PFSK-1 (cell line): ENCODE results near the gene LRP3.

Experiments
- FOXP2 ChIP-seq: optimal IDR thresholded peaks from 2 replicates; pipeline ENCODE3; 2011; ENCODE audit warnings: borderline replicate concordance, control low read depth, inconsistent platforms; ENCODE audit not compliant: insufficient read depth; ENCODE audit errors: extremely low read length, extremely low read depth
- POLR2AphosphoS5 ChIP-seq: IDR thresholded peaks from 2 replicates; pipeline ENCODE4 v1.6.1; 2012; ENCODE audit warnings: low read depth, mild to moderate bottlenecking, control low read depth, low read length, moderate library complexity
- SIN3A ChIP-seq: IDR thresholded peaks from 2 replicates; pipeline ENCODE4 v1.6.1; 2012; ENCODE audit warnings: mild to moderate bottlenecking, low read length, moderate library complexity, borderline replicate concordance; ENCODE audit not compliant: insufficient read depth
- TAF1 ChIP-seq: IDR thresholded peaks from 2 replicates; pipeline ENCODE4 v1.6.1; 2012; ENCODE audit warnings: low read length, control low read depth, borderline replicate concordance; ENCODE audit not compliant: insufficient read depth
- TF ChIP-seq, protein P1 (sequence below), 2 experiments: IDR thresholded peaks; 2 replicates each; pipeline versions ENCODE4 v1.6.1 to v1.8.0; 2011 to 2012; ENCODE audit warnings: low read depth in 2 of 2, low read length in 2 of 2, control low read depth in 1 of 2, inconsistent platforms in 1 of 2, mild to moderate bottlenecking in 1 of 2, moderate library complexity in 1 of 2; ENCODE audit not compliant: insufficient read depth in 1 of 2

The LRP3 gene

DNA sequence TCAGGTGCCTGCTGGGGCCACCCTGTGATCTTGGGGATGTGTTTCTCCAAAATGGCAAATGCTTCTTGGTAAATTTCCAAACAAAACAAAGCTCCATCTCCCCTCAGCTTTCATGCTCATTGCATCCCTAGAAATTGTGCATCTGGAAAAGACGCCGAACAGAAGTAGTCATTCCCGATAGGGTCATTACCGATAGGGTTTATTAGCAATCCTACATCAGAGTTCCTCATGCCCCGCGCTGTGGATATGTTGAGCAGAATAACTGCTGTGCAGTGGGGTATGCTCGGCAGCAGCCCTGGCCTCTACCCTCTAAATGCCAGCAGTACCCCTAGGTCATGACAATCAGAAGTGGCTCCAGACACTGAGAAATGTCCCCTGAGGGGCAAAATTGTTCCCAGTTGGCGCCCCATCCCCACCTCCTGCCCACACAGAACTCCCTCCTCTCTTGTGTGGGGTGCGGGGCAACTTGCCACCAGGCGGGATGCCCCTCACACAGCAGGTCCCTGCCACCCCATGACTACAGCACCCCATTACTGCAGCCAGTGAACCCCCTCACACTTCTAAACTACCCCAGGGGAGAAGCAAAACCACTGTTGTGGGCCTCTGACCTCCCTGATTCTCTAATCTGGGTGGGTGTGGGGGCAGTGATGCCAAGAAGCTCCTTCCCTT is 44.5 kb downstream of the LRP3 start:
- no peak for TF ChIP-seq POLR2AphosphoS5

DNA sequence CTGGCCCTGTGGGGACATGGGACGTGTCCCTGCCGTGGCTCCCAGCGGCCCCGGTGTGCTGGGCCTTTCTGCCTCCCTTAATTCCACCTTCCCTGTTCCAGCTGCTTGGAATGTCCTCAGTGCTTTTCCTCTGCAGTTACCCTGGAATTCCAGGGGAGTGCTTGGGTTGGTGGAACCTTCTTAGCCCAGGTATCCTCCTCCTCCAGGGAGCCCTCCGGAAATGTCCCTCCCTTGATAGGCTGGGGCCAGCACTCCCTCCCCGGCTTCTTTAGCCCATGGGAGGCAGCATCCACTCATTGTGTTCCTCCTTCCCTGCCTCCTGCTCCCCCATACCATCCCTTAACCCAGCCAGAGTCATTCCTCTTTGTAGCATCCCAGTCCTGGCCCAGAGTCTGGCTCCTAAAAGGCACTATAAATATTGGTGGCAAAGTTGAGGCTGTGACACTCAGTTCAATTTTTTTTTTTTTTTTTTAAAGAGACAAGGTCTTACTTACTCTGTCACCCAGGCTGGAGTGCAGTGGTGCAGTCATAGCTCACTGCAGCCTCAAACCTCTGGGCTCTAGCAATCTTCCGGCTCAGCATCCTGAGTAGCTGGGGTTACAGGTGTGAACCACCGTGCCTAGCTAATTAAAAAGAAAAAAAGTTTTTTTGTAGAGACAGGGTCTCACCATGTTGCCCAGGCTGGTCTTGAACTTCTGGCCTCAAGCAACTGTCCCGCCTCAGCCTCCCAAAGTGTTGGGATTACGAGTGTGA is 45.3 kb downstream of the LRP3 start:
- TF ChIP-seq POLR2AphosphoS5 (no peak), FOXP2 (no peak), TAF1 (no peak), SIN3A (no peak)
- TF ChIP-seq, protein P1, sequence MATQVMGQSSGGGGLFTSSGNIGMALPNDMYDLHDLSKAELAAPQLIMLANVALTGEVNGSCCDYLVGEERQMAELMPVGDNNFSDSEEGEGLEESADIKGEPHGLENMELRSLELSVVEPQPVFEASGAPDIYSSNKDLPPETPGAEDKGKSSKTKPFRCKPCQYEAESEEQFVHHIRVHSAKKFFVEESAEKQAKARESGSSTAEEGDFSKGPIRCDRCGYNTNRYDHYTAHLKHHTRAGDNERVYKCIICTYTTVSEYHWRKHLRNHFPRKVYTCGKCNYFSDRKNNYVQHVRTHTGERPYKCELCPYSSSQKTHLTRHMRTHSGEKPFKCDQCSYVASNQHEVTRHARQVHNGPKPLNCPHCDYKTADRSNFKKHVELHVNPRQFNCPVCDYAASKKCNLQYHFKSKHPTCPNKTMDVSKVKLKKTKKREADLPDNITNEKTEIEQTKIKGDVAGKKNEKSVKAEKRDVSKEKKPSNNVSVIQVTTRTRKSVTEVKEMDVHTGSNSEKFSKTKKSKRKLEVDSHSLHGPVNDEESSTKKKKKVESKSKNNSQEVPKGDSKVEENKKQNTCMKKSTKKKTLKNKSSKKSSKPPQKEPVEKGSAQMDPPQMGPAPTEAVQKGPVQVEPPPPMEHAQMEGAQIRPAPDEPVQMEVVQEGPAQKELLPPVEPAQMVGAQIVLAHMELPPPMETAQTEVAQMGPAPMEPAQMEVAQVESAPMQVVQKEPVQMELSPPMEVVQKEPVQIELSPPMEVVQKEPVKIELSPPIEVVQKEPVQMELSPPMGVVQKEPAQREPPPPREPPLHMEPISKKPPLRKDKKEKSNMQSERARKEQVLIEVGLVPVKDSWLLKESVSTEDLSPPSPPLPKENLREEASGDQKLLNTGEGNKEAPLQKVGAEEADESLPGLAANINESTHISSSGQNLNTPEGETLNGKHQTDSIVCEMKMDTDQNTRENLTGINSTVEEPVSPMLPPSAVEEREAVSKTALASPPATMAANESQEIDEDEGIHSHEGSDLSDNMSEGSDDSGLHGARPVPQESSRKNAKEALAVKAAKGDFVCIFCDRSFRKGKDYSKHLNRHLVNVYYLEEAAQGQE (IDR thresholded peaks at IDR 0.05; ENCODE audit: insufficient read depth in 1 of 2, low read depth in 2 of 2, low read length in 2 of 2) = no peak

DNA sequence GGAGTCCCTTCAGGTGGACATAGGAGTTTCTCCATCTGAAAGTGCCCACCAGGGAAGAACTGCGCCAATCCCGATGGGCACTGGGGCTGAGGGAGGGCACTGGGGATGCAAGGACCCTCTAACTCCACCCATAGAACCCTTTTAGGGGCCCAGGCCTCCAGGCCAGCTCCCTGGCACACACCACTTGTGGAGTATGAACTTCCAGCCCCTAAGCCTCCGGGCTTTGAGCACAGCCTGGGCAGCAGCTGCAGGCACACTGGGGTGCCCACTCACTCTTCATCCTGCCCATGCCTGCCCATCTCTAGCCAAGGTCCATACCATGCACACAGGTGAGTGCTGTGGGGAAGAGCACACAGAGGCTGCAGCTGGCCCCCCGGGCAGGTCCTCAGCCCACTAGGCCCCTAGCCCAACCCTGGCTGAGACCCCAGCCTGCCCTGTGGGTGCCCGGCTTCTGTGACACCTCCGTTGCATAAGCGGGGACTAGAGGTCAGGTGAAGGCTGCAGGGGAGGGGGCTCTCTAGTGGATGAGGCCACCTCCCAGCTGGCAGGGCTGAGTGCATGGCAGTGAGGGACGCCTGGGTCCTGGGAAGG is 46.1 kb downstream of the LRP3 start:
- TF ChIP-seq POLR2AphosphoS5 (no peak), FOXP2 (no peak), SIN3A (no peak), TAF1 (no peak)
- TF ChIP-seq, protein P1 (IDR thresholded peaks at IDR 0.05; ENCODE audit: insufficient read depth in 1 of 2, low read depth in 2 of 2, low read length in 2 of 2) = no peak

DNA sequence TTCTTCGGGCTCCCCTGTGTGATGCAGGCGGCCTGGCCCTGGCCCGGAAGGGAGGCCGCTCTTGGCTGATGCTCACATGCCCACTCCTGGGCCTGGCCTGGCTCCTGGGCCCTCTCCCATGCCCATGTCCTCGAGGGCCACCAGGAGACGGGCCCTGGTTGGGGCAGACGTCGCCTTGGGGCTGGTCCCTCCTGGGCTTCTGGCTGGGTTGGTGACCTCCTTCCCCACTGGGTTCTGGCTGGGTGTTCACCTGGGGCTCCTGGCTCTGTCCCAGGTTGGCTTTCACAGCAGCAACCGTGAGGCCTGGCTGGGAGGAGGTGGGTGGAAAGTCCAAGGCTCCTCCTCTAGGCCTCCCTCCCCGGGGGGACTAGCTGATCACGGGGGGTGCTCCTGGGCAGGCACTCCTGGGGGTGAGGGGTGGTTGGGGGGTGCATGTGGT is 47.0 kb downstream of the LRP3 start:
- TF ChIP-seq, protein P1 (IDR thresholded peaks at IDR 0.05; ENCODE audit: insufficient read depth in 1 of 2, low read depth in 2 of 2, low read length in 2 of 2) = no peak
- no peak for TF ChIP-seq TAF1
- no peak for TF ChIP-seq FOXP2
- no peak for TF ChIP-seq SIN3A
- no peak for TF ChIP-seq POLR2AphosphoS5

DNA sequence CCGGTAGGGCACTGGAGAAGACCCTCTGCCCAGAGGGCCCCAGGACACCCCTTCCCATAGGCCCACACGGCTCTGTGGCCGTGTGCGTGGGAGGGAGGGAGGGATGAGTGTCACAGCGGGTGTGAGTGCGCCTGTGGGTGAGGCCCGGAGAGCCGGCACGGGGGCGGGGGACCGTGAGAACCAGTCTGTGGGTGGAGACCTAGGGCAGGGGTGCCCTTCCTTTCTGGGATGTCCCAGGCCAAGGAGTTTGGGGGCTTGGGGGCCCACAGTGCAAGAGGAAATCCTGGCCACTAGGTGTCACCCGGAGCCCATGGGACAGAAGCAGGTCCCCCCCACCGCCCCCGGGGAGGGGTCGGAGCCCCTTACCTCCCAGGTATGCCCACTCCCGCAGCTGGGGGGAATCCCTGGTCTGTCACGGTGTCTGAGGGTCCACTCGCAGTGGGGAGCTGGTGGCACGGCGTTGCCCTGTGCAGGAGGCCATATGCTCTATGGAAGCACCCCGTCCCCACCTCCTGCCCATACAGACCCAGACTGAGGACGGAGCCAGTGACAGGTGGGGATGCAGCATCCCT is 47.5 kb downstream of the LRP3 start:
- TF ChIP-seq TAF1 (no peak), SIN3A (no peak), FOXP2 (no peak), POLR2AphosphoS5 (no peak)
- TF ChIP-seq, protein P1 (IDR thresholded peaks at IDR 0.05; ENCODE audit: insufficient read depth in 1 of 2, low read depth in 2 of 2, low read length in 2 of 2) = no peak
